ENCODE data around the gene TOP2B. TPM values are rescaled to one million over a fixed set of nuclear protein-coding genes. Genes with fewer than 3 reads are reported as not detected.
A peak's percentile ranks its signal among the peaks of the same experiment; 100 is the strongest.

The TOP2B gene
- total and polyA plus RNA-seq, 2 experiments from 2014 or later = 92.0 to 179 TPM

GRCh38 chr3:25557694-25558093 lies 107.0 kb downstream of the TOP2B start:
- Histone ChIP-seq H3K27ac (ENCODE audit: low read depth) (no peak overlapping the region), H3K4me1 (ENCODE audit: insufficient read depth) (no peaks in the 10 kb centered on the region), H3K36me3 (ENCODE audit: insufficient read depth) (no peaks in the 10 kb centered on the region), H3K9me2 (ENCODE audit: insufficient read depth) (peaks cover 6% of the 10 kb centered on the region; the same call in 1 of the 2 replicates), H3K4me2 (no peak overlapping the region), H2AFZ (no peak overlapping the region), H3K27me3 (ENCODE audit: insufficient read depth) (no peaks in the 10 kb centered on the region), H4K20me1 (replicated peaks; ENCODE audit: insufficient read depth) (no peaks in the 10 kb centered on the region), H3K4me3 (no peak overlapping the region), H3K79me2 (replicated peaks; ENCODE audit: insufficient read depth) (no peaks in the 10 kb centered on the region), H3F3A (replicated peaks; ENCODE audit: low read depth) (no peaks in the 10 kb centered on the region)
- Mint-ChIP-seq H3K27me3 (ENCODE audit: insufficient read depth, low read depth, poor library complexity) (no peaks in the 10 kb centered on the region), H3K27ac (no peak overlapping the region), H3K4me3 (no peak overlapping the region), H3K4me1 (peaks cover 6% of the 10 kb centered on the region; the same call in 2 of the 3 replicates), H3K36me3 (ENCODE audit: low read depth) (no peaks in the 10 kb centered on the region), H3K9me3 (no peaks in the 10 kb centered on the region)
- DNase-seq (ENCODE audit: low spot score) = no peak
- TF ChIP-seq REST (IDR thresholded peaks at IDR 0.05; ENCODE audit: unreplicated experiment) (no peak), CREB1 (CRISPR knock-in tag; IDR thresholded peaks at IDR 0.05; ENCODE audit: low read depth) (no peak), JUNB (IDR thresholded peaks at IDR 0.05; ENCODE audit: unreplicated experiment) (no peak)
- no peak for ATAC-seq

- Mint-ChIP-seq H3K27me3 (ENCODE audit: insufficient read depth, low read depth, poor library complexity) (no peaks in the 10 kb centered on the region), H3K36me3 (ENCODE audit: low read depth) (no peaks in the 10 kb centered on the region), H3K4me3 (no peak overlapping the region), H3K9me3 (no peaks in the 10 kb centered on the region; the same call in 2 of the 3 replicates), H3K4me1 (peaks cover 6% of the 10 kb centered on the region; the same call in 2 of the 3 replicates), H3K27ac (no peak overlapping the region)
- Histone ChIP-seq H3K36me3 (ENCODE audit: insufficient read depth) (no peaks in the 10 kb centered on the region), H3K4me2 (no peak overlapping the region), H2AFZ (no peak overlapping the region), H3K27me3 (ENCODE audit: insufficient read depth) (no peaks in the 10 kb centered on the region), H3K79me2 (replicated peaks; ENCODE audit: insufficient read depth) (no peaks in the 10 kb centered on the region), H4K20me1 (replicated peaks; ENCODE audit: insufficient read depth) (no peaks in the 10 kb centered on the region), H3K4me1 (ENCODE audit: insufficient read depth) (no peaks in the 10 kb centered on the region), H3F3A (replicated peaks; ENCODE audit: low read depth) (no peaks in the 10 kb centered on the region), H3K4me3 (no peak overlapping the region), H3K9me2 (ENCODE audit: insufficient read depth) (peaks cover 6% of the 10 kb centered on the region; the same call in 1 of the 2 replicates), H3K27ac (ENCODE audit: low read depth) (no peak overlapping the region)
- ATAC-seq = no peak
- DNase-seq (ENCODE audit: low spot score) = no peak
- TF ChIP-seq JUNB (IDR thresholded peaks at IDR 0.05; ENCODE audit: unreplicated experiment) (no peak), CTCF (conservative IDR thresholded peaks at IDR 0.05; ENCODE audit: low read depth in 2 of 2) (peak in 1 of 2 experiments; percentile 12; a peak in 1 of 4 replicates)
These were observed 108.3 kb downstream of the TOP2B start for GRCh38 chr3:25556447-25556846.

Measured in GM23338 (cell line).